KBM-7 (cell line): ENCODE data around the gene PGAM1.
A peak's percentile ranks its signal among the peaks of the same experiment; 100 is the strongest.
"Not testable (repeated sequence)": the region's sequence is repeated elsewhere in the genome, so short reads cannot be mapped to it uniquely, and the experiment has no call there.

Experiments
- DNase-seq: peaks from one replicate; pipeline ENCODE4 v3.0.0-alpha.2; 2015
- in situ Hi-C: fragments of 300-500 bp; cut with MboI; formaldehyde crosslinking; loops from 2 replicates; pipeline ENCODE4 v1.14.3; 2020; ENCODE audit warnings: low sequenced_read_pairs, low pct_unique_long_range_greater_than_20kb, mixed read lengths

PGAM1 gene

DNA sequence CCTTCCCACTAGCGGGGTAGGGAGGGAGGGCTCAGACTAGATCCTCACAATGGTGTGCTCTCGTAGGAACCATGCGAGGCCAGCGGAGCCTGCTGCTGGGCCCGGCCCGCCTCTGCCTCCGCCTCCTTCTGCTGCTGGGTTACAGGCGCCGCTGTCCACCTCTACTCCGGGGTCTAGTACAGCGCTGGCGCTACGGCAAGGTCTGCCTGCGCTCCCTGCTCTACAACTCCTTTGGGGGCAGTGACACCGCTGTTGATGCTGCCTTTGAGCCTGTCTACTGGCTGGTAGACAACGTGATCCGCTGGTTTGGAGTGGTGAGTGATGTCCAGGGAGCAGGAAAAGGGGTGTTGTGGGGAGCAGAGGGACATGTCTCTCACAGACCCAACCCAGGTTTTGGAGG is 25.6 kb downstream of the PGAM1 start:
- no peak for DNase-seq
- in situ Hi-C loops = no loop called here

DNA sequence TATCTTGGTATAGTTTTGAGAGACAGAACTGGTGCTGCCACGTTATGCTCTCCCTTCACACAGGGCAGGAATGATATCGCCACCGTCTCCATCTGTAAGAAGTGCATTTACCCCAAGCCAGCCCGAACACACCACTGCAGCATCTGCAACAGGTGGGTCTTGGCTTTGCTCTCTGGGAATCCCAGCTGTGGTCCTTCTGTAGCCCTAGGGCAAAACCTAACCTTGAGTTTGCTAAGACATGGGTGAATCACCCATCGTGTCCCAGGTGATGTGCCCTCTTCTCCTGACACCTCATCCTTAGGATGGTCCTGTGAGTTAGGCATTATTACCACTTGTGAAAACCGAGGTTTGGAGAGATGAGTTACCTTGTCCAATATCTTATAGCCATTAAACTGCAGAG is 26.4 kb downstream of the PGAM1 start:
- DNase-seq = no peak
- in situ Hi-C loops = no loop called here

DNA sequence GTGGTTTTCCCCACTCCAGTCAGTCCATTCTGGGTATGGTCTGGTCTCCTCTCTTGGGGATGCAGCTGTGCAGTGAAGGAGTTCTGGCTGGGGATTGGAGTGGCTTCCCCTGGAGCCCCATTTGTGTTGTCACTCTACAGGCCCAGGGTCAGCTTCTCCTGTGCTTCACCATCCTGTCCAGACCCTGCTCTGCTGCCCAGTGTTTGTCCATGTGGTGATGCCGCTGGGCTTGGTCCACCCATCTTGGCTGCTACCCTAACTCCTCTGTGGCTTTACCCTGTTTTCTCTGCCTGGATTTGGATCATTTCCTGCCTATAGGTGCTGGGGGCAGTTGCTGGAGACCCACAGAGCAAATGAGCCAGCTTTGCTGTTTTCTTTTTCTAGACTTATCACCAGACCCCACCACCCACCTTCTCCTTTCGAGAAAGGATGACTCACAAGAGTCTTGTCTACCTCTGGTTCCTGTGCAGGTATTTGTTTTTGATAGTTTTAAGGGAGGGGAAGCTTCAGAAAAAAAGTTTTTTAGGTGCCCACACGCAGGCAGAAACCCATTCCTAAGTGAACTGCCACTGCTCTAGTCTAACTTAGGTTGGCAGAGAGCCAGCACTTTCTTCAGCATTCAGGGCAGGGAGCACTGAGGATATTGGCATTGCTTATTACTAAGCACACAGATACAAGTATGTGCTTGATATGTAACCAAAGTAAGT is 28.5 kb downstream of the PGAM1 start:
- no peak for DNase-seq
- in situ Hi-C loops = no loop called here

DNA sequence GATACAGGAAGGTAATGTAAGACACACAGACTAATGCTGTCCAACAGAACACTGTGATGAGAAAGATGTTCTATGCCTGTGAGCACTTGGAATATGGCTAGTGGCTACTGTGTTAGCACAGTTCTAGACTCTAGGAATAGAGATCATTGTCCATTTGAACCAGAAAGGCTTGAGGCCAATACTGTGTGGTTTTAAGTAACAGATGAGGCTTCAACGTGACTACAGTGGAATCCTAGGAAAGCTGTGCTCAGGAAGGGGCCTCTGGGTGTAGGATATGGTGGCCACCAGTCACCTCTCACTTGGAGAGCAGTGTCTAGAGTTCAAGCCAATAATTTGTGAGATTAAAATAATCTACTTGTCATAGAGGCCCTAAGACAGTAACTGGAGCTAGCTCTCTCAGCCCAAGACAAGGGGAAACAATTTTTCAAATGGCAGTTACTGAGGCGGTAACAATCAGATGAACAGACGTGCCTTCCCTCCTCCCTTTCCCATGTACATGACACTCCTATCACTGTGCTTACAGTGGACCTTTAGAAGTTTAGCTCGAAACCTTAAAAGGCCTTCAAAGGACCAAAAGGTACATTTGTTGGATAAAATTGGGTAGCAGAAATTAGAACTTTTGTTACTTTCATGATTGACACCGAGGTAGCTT is 30.2 kb downstream of the PGAM1 start:
- in situ Hi-C loops = no loop called here

DNA sequence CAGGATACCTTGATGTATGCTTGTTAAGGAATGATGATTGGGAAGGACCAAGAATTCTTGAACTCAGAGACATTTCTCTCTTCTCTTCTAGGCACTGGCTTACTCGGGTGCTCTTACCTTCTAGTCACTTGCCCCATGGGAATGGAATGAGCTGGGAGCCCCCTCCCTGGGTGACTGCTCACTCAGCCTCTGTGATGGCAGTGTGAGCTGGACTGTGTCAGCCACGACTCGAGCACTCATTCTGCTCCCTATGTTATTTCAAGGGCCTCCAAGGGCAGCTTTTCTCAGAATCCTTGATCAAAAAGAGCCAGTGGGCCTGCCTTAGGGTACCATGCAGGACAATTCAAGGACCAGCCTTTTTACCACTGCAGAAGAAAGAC is 30.7 kb downstream of the PGAM1 start:
- DNase-seq = no peak
- in situ Hi-C loops = no loop called here

More for the DNA sequence above, 30.2 kb downstream of the PGAM1 start:
- no peak for DNase-seq

DNA sequence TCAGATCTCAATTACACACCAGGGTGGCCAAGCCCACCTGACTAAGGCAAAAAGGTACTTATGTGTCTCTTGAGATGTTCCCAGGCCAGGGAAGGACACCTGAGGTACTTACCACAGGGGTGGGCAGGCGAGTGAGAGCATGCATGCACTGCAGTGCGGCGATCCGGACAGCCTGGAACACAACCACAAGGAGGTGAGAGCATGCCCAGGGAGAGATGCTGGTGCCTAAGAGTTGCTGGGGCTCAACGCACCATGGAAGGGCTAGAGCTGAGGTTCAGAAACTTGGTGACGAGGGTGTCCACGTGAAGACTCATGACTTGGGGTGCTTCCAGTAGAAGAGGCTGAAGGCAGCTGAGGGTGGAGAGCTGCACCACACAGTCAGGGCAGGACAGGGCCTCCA is 33.1 kb downstream of the PGAM1 start:
- in situ Hi-C loops = no loop called here

DNA sequence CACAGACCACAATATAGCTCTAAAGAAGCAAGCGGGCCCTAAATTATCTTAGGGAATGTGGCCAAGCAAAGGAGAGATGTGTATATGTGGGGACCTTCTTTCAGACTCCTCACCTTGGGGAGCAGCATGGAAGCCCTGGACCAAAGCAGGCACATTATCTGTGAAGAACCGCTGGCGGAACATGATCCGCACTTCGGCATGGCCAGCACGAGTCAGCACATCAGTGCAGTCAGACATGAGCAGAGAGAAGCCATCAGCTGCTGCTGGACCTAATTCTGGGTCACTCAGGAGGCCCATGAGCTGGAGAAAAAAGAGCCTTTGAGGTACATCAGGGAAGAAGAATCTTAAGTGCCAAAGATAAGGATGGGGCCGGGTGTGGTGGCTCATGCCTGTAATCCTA is 33.9 kb downstream of the PGAM1 start:
- no peak for DNase-seq
- in situ Hi-C loops = no loop called here

More for the DNA sequence above, 33.1 kb downstream of the PGAM1 start:
- DNase-seq = no peak

DNA sequence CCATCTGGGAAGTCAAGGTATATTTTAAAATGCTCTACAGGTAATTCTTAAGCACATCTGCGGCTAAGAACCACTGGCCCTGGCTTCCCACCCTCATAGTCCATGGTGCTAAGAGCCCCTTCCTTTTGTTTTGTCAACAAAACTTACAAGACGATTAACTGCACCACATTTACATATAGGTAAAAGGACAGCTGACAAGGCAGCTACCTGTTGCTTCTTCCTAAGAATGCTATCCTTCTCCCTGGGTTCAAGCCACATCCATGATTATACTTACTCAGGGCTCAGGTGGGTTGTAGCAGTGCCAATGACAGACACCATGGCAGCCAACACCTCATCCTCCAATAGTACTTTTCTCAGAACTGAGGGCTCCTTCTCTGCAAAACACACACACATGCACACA is 36.3 kb downstream of the PGAM1 start:
- in situ Hi-C loops = no loop called here
- DNase-seq = no peak

DNA sequence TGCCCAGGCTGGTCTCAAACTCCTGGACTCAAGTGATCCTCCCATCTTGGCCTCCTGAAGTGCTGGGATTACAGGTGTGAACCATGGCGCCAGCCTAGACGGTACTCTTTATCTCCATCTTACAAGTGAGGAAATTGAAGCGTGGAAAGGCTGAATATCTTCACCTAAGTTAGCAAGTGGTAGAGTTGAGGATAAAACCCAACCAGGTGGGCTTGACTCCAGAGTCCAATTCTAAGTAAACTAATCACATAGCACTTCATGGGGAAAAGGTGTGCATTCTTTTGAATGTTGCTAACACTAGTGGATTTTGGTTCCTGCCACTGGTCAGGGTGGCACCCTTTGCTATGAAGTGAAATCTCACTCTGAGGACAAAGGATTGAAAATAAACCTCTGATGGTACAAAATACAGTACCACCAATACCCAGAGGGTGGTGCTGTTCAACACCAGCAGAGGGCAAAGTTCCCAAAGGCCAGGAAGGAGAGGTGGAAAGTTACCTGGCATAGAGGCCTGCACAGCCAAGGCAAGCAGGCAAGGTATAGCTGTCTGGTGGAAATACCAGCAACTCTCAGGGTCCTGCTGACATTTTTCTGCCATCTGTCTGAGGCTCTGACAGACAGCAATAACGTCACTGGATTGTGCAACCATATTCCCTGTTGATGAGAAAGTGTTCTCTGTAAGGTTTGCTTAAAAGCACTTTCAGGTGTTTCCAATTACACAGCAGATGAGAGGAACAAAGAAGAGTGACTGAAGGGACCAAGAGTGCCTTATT is 37.6 kb downstream of the PGAM1 start:
- DNase-seq = peak; percentile 75
- in situ Hi-C loops = no loop called here

DNA sequence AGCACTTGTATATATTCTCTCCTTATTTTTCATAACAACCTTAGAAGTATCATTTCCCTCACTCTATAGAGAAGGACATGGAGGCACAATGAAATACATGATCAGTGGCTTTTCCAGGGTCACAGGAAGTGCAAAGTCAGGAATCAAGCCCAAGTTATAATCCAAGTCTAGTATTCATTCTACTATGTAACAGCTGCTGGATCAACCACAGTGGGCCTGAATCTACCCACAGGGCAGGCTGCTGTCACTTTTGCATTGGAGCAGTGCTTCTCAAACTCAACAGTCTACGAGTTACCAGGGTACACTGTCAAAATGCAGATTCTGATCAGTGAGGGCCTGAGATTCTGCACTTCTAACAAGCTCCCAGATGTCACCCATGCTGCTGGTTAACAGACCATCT is 38.2 kb downstream of the PGAM1 start:
- no peak for DNase-seq
- in situ Hi-C loops = no loop called here

DNA sequence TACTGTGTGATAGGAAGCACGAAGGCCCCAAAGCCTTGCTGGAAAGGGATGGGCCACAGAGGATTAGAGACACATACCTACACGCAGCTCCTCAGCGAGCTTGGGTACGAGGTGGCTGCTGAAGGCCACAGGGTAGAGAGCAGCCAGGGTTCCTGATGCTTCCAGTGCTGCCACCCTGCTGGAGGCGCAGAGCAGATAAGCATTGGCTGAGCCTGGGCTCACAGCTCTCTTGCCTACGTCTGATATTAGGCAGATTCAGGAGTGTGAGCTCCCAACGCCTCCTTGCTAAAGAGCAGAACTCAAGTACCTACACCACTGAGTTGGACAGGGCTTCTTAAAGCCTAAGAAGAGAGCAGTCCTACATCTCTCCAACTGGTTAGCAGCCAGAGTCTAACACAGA is 40.0 kb downstream of the PGAM1 start:
- DNase-seq = no peak
- in situ Hi-C loops = no loop called here

DNA sequence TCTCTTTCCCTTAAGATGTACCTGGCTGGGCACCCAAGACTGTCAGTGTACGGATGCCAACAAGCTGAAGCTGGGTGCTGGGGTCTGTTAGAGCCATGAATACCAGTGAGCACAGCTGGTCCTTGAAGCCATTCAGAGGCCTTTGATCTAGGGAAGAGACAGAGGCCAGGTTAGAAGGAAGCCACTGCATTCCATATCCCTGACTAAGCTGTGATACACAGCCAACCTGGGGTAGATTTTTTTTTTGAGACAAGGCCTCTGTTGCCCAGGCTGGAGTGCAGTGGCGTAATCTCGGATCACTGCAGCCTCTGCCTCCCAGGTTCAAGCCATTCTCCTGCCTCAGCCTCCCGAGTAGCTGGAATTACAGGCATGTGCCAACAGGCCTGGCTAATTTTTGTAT is 40.8 kb downstream of the PGAM1 start:
- in situ Hi-C loops = no loop called here
- no peak for DNase-seq

DNA sequence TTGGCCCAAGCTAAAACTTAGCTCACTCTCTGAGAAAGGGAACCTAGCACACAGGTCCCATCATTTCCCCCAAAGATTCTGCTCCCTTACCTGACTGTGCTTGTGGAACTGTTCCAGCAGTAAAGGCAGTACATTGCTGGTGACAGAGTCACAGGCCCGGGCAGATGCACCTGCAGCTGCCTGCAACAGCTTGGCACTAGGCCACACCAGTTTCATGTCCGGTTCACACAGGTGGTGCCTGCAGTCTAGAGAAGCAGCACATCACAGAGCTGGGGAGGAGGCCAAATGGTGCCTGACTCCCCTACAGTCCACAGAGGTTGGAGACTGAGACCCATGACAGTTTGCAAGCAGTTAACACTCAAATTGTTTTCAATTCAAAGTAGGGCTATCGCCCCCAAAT is 42.2 kb downstream of the PGAM1 start:
- no peak for DNase-seq
- in situ Hi-C loops = no loop called here

DNA sequence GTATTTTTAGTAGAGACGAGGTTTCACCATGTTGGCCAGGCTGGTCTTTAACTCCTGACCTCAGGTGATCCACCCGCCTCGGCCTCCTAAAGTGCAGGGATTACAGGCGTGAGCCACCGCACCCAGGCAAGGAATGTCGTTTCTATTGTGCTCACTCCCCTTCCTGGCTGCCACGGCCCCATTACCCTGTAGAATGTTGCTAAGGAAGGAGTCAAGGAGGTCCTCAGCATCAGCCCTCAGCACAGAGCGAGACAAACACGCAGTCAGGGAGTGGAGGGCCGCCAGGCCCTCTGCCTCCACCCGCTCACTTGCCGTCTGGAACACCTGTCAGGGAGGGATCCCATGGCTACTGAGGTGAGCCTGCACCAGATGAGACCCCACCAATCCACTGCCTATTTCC is 42.8 kb downstream of the PGAM1 start:
- in situ Hi-C loops, DNase-seq: not testable (repeated sequence)

DNA sequence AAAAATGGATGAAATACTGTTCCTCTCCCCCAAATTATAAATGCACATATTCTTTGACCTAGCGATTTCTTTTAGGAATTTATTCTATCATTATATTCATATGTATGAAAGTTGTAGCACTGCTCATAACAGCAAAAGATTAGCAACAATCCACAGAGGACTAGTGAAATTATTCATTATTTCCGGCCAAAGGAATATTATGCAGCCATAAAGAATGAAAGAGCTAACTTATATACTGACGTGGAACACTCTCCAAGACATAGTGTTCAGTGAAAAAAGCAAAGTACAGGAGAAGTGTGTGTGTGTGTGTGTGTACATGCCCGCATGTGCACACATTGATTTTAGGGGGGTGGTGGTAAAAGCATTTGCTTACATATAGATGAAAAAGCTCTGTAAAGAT is 48.9 kb downstream of the PGAM1 start:
- no peak for DNase-seq
- in situ Hi-C loops = no loop called here

DNA sequence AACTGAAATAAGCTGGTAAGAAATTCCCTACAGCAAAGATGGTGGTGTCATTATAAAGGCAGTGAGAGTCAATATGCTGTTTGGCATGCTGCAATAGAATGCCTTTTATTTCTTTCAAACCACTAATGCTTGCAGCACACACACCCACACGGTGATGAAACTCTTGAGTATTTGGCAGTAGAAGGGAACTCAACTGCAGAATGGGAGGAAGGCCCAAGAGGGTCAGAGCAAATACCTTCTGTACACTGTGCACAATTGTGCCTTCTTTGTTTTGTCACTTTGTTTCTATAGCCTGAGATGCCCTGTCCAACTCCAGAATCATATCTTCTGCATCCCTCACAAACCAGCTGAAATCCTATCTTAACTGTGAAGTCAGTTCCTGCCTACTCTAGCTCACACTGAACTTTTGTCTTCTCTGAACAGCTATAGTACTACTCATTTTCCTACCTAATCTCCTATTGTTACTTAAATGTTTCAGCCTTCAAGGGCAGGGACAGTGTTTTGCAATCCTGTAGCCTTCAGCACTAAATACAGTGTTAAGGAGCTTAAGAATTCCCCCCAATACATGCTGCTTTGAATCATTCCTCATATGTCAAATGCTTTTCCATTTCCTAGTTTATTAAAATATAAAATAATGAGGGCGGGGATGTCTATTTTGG is 50.1 kb downstream of the PGAM1 start:
- no peak for DNase-seq
- in situ Hi-C loops = no loop called here

DNA sequence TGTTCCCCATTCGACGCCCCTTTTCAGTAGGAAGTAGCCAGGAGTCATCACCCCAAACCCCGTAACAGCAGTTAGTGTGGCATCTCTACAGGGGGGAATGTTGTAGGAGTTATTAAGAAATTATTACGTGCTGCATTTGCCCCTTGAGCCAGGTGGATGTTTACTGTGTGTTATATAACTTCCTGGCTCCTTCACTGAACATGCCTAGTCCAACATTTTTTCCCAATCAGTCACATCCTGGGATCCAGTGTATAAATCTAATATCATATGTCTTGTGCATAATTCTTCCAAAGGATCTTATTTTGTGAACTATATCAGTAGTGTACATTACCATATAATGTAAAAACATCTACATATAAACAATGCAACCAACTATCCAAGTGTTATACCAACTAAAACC is 53.4 kb downstream of the PGAM1 start:
- in situ Hi-C loops, DNase-seq: not testable (repeated sequence)

DNA sequence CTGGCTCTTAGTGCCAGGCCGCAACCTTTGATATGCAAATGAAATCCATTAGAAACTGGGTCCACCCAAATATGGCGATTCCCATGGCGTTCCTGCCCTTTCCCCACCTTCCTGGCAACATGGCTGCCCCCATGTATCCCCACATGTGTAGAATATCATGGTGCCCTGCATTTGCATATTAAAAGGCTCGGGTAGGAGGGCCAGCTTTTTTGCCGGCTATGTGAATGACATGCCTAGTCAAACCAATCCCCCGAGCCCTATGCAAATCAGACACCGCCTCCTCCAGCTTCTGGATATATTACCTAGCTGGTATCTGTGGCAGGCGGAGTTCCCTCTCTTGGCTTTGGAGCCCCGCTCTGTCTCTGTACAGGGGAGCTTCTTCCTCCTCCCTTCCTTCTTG is 53.9 kb downstream of the PGAM1 start:
- in situ Hi-C loops = no loop called here
- no peak for DNase-seq

DNA sequence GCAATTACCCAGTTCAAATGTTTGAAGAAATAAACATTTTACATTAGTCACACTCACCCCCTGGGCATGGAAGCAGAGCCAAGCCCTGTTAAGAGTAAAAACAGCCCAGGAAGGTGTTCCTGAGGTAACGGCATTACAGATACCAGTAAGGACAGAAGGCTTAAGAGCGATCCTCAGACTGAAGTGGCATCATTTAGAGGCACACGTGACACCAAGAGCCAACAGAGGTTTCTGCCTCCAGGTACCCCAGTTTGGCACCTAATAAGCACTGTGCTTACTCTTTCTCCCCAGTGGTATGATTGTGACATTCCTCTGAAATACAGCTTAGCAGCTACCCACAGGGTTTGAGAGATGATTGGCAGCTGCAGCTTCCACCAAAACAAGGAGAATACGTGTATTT is 55.1 kb downstream of the PGAM1 start:
- DNase-seq = no peak
- in situ Hi-C loops = no loop called here

DNA sequence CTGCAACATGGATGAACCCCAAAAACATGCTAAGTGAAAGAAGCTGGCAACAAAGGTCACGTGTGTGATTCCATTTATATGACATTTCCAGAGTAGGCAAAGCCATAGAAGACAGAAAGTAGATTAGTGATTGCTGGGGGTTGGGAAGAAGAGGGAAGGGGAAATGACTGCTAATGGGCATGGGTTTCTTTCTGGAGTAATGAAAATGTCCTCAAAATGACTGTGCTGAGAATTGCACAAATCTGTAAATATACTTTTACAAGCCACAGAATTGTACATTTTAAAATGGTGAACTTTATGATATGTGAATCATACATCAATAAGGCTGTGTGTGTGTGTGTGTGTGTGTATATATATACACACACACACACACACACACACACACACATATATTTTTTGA is 56.4 kb downstream of the PGAM1 start:
- in situ Hi-C loops = no loop called here
- DNase-seq = no peak
